A549 (cell line): ENCODE measurements around the gene VEZT.

ENCODE experiments used
- CEBPB ChIP-seq, 2 experiments: fragments of >200 bp in 1 of 2; sonication (Bioruptor Twin) in 1 of 2; formaldehyde crosslinking in 1 of 2; IDR thresholded peaks; 2 replicates each; pipeline ENCODE4 v1.6.1; 2012 to 2016
- CTCF ChIP-seq: fragments of >200 bp; sonication (Bioruptor Twin); formaldehyde crosslinking; IDR thresholded peaks from 3 replicates; pipeline ENCODE4 v1.5.1; 2016
- EP300 ChIP-seq, 2 experiments: fragments of >200 bp; sonication (Bioruptor Twin); formaldehyde crosslinking; IDR thresholded peaks; 2 replicates in 1 of 2; 3 replicates in 1 of 2; pipeline ENCODE4 v1.6.1; 2016 to 2017
- HDAC2 ChIP-seq: fragments of 200-600 bp; sonication (generic); IDR thresholded peaks from 2 replicates; pipeline ENCODE4 v1.6.1; 2016
- MYC ChIP-seq: IDR thresholded peaks from 2 replicates; pipeline ENCODE4 v1.6.1; 2012; ENCODE audit warnings: mild to moderate bottlenecking, inconsistent platforms, low read length, improper control_type of control experiment, borderline replicate concordance
- POLR2A ChIP-seq: IDR thresholded peaks from 2 replicates; pipeline ENCODE4 v1.6.1; 2012; ENCODE audit warnings: mild to moderate bottlenecking, low read length
- REST ChIP-seq: fragments of 200-600 bp; sonication (generic); IDR thresholded peaks from 2 replicates; pipeline ENCODE4 v1.6.1; 2016; ENCODE audit warnings: antibody characterized with exemption, mild to moderate bottlenecking, moderate library complexity
- RNF2 ChIP-seq: fragments of 200-600 bp; sonication (generic); IDR thresholded peaks from 2 replicates; pipeline ENCODE4 v1.6.1; 2016; ENCODE audit warnings: low read depth, mild to moderate bottlenecking, antibody characterized with exemption, moderate library complexity, borderline replicate concordance
- ZFP36 ChIP-seq: fragments of 450-650 bp; IDR thresholded peaks from 2 replicates; pipeline ENCODE4 v1.6.1; 2014; ENCODE audit warnings: borderline replicate concordance; ENCODE audit not compliant: partially characterized antibody
- TF ChIP-seq, protein P1 (sequence below): fragments of >200 bp; sonication (Bioruptor Twin); formaldehyde crosslinking; IDR thresholded peaks from 3 replicates; pipeline ENCODE4 v1.6.1; 2016

- TF ChIP-seq ZFP36 (no peak), RNF2 (no peak), EP300 (IDR thresholded peaks at IDR 0.05) (no peak), MYC (no peak), CTCF (no peak), REST (no peak), CEBPB (IDR thresholded peaks at IDR 0.05) (no peak), HDAC2 (no peak), POLR2A (no peak)
- TF ChIP-seq, protein P1, sequence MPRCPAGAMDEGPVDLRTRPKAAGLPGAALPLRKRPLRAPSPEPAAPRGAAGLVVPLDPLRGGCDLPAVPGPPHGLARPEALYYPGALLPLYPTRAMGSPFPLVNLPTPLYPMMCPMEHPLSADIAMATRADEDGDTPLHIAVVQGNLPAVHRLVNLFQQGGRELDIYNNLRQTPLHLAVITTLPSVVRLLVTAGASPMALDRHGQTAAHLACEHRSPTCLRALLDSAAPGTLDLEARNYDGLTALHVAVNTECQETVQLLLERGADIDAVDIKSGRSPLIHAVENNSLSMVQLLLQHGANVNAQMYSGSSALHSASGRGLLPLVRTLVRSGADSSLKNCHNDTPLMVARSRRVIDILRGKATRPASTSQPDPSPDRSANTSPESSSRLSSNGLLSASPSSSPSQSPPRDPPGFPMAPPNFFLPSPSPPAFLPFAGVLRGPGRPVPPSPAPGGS = no peak
These were observed 8.1 kb downstream of the VEZT start for GRCh38 chr12:95225645-95226212.
